ENCODE data around the gene CCDC136.

The CCDC136 gene

GRCh38 chr7:128842674-128843641 is 51.2 kb downstream of the CCDC136 start:
- DNase-seq, result no peak

GRCh38 chr7:128843938-128844621 is 52.3 kb downstream of the CCDC136 start:
- DNase-seq, result no peak

- no peak for DNase-seq
Observed at GRCh38 chr7:128844777-128845311, 53.1 kb downstream of the CCDC136 start.

GRCh38 chr7:128845475-128845874 is 53.7 kb downstream of the CCDC136 start:
- no peak for DNase-seq

GRCh38 chr7:128845987-128846386 is 54.2 kb downstream of the CCDC136 start:
- no peak for DNase-seq

GRCh38 chr7:128846781-128847444 is 55.1 kb downstream of the CCDC136 start:
- DNase-seq, result no peak

GRCh38 chr7:128847721-128848211 is 56.0 kb downstream of the CCDC136 start:
- no peak for DNase-seq

GRCh38 chr7:128848289-128849155 is 56.8 kb downstream of the CCDC136 start:
- no peak for DNase-seq

- DNase-seq, result no peak
Observed at GRCh38 chr7:128849156-128849515, 57.4 kb downstream of the CCDC136 start.

- DNase-seq, result no peak
Observed at GRCh38 chr7:128849804-128850490, 58.2 kb downstream of the CCDC136 start.

GRCh38 chr7:128852537-128853254 is 60.9 kb downstream of the CCDC136 start:
- no peak for DNase-seq

GRCh38 chr7:128853799-128854198 is 62.0 kb downstream of the CCDC136 start:
- no peak for DNase-seq

- no peak for DNase-seq
Observed at GRCh38 chr7:128854396-128854795, 62.6 kb downstream of the CCDC136 start.

- DNase-seq, result no peak
Observed at GRCh38 chr7:128855559-128855958, 63.8 kb downstream of the CCDC136 start.

GRCh38 chr7:128856001-128856718 is 64.4 kb downstream of the CCDC136 start:
- no peak for DNase-seq

- DNase-seq, result no peak
Observed at GRCh38 chr7:128858380-128859231, 66.8 kb downstream of the CCDC136 start.

All from anterior cingulate cortex (tissue), 58 donors.